GM10248 (cell line): ENCODE results near the gene CPED1.

ENCODE experiments used
- CTCF ChIA-PET: fragments of 300-600 bp; sonication (Branson Sonifier 250); formaldehyde crosslinking; extraction: SDS; loops from one replicate; lab custom pipeline; 2021; ENCODE audit warnings: antibody characterized with exemption; lab: Yijun Ruan, JAX
- POLR2A ChIA-PET: fragments of 350-650 bp; sonication (Branson Sonifier 250); formaldehyde crosslinking; extraction: SDS; loops from one replicate; lab custom pipeline; 2020; ENCODE audit warnings: antibody characterized with exemption; lab: Yijun Ruan, JAX
- DNase-seq: peaks from one replicate; pipeline ENCODE4 v3.0.0; 2012; ENCODE audit errors: extremely low spot score
- TF ChIP-seq, protein P1 (sequence below): IDR thresholded peaks from 2 replicates; pipeline ENCODE4 v1.5.1; 2012; ENCODE audit warnings: mild to moderate bottlenecking, low read depth; ENCODE audit errors: extremely low read depth, missing control alignments, control extremely low read depth

The CPED1 gene

DNA sequence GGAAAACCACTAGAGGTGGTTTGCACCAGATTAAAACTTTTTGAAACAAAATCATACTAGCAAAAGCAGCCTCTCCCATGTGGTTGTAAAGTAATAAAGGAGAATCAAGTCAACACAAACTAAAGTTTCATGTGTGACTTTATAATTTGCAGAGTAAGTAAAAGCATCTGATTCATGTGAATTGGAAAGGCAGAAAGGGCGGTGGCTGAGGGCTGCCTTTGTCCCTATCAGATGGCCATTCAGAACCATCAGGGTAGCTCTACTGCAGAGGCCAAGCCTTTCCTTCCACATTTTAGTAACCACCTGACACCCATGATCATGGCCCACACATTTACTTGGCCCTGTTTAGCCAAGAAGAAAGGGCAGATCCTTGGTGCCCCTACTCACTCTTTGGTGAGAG is 356.0 kb downstream of the CPED1 start:
- ChIA-PET CTCF (no interaction called here), POLR2A (no interaction called here)

More for the DNA sequence above, 356.0 kb downstream of the CPED1 start:
- DNase-seq, result no peak
- TF ChIP-seq, protein P1, sequence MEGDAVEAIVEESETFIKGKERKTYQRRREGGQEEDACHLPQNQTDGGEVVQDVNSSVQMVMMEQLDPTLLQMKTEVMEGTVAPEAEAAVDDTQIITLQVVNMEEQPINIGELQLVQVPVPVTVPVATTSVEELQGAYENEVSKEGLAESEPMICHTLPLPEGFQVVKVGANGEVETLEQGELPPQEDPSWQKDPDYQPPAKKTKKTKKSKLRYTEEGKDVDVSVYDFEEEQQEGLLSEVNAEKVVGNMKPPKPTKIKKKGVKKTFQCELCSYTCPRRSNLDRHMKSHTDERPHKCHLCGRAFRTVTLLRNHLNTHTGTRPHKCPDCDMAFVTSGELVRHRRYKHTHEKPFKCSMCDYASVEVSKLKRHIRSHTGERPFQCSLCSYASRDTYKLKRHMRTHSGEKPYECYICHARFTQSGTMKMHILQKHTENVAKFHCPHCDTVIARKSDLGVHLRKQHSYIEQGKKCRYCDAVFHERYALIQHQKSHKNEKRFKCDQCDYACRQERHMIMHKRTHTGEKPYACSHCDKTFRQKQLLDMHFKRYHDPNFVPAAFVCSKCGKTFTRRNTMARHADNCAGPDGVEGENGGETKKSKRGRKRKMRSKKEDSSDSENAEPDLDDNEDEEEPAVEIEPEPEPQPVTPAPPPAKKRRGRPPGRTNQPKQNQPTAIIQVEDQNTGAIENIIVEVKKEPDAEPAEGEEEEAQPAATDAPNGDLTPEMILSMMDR, result no peak
